A549 (cell line): ENCODE measurements around the gene CMTM1. TPM values are rescaled to one million over a fixed set of nuclear protein-coding genes. Genes with fewer than 3 reads are reported as not detected.

Experiments
- ATAC-seq, 2 experiments: fragments of 200-7000 bp in 1 of 2; fragments of >200 bp in 1 of 2; cut with Nextera tagmentation in 1 of 2; cut with Tn5 transposase in 1 of 2; 3 replicates each; pipeline versions ENCODE4 v1.8.0 to v1.9.1; 2018 to 2020; ENCODE audit warnings: mild to moderate bottlenecking in 1 of 2, moderate library complexity in 1 of 2
- CTCF ChIA-PET: fragments of 300-600 bp; sonication (Branson Sonifier 250); formaldehyde crosslinking; extraction: SDS; loops from one replicate; lab custom pipeline; 2021; ENCODE audit warnings: antibody characterized with exemption, inconsistent platforms; lab: Yijun Ruan, JAX
- POLR2A ChIA-PET: fragments of 350-600 bp; formaldehyde crosslinking; extraction: SDS; loops from one replicate; lab custom pipeline; 2021; ENCODE audit warnings: antibody characterized with exemption, inconsistent platforms; lab: Yijun Ruan, JAX
- DNase-seq, 2 experiments: peaks; one replicate each; pipeline versions ENCODE4 v3.0.0 to v3.0.0-alpha.2; 2011 to 2016; ENCODE audit warnings: low read depth in 1 of 2, low spot score in 1 of 2
- FAIRE-seq: peaks from 2 replicates; lab custom pipeline; 2011; peaks lifted over from hg19 to GRCh38; lab: Jason Lieb, UNC
- H3K27ac ChIP-seq, 2 experiments: fragments of >200 bp; sonication (Bioruptor Twin); formaldehyde crosslinking; 3 replicates each; pipeline ENCODE4 v1.5.1; 2016 to 2017
- H3K4me1 ChIP-seq: fragments of >200 bp; sonication (Bioruptor Twin); formaldehyde crosslinking; 3 replicates; pipeline ENCODE4 v1.6.1; 2016
- H3K4me2 ChIP-seq: fragments of >200 bp; sonication (Bioruptor Twin); formaldehyde crosslinking; 3 replicates; pipeline ENCODE4 v1.6.1; 2016
- H3K4me3 ChIP-seq: fragments of >200 bp; sonication (Bioruptor Twin); formaldehyde crosslinking; 3 replicates; pipeline ENCODE4 v1.5.1; 2016
- H3K9me3 ChIP-seq: fragments of >200 bp; sonication (Bioruptor Twin); formaldehyde crosslinking; 3 replicates; pipeline ENCODE4 v1.6.1; 2016
- ATOH8 ChIP-seq: fragments of 250-450 bp; sonication (Bioruptor Pico); IDR thresholded peaks from 2 replicates; pipeline ENCODE4 v1.5.0; 2020; ENCODE audit warnings: low read depth, mild to moderate bottlenecking, moderate library complexity
- BHLHE40 ChIP-seq: IDR thresholded peaks from 2 replicates; pipeline ENCODE4 v1.6.1; 2012; ENCODE audit warnings: low read depth, low read length, inconsistent platforms
- CBX8 ChIP-seq: fragments of 200-600 bp; sonication (generic); IDR thresholded peaks from 2 replicates; pipeline ENCODE4 v1.6.1; 2016
- CHD2 ChIP-seq: fragments of 150-350 bp; IDR thresholded peaks from 2 replicates; pipeline ENCODE4 v1.6.1; 2014; ENCODE audit warnings: low read length; ENCODE audit not compliant: partially characterized antibody
- CHD4 ChIP-seq: fragments of 200-600 bp; sonication (generic); IDR thresholded peaks from 2 replicates; pipeline ENCODE4 v1.6.1; 2016; ENCODE audit warnings: antibody characterized with exemption, mild to moderate bottlenecking, borderline replicate concordance
- EHMT2 ChIP-seq: fragments of 200-600 bp; sonication (generic); IDR thresholded peaks from 2 replicates; pipeline ENCODE4 v1.6.1; 2016; ENCODE audit warnings: antibody characterized with exemption, low read depth, mild to moderate bottlenecking, moderate library complexity
- EP300 ChIP-seq, 2 experiments: fragments of >200 bp; sonication (Bioruptor Twin); formaldehyde crosslinking; IDR thresholded peaks; 2 replicates in 1 of 2; 3 replicates in 1 of 2; pipeline ENCODE4 v1.6.1; 2016 to 2017
- FOSB ChIP-seq: fragments of 250-450 bp; sonication (Bioruptor Pico); IDR thresholded peaks from 2 replicates; pipeline ENCODE4 v1.5.0; 2020; ENCODE audit warnings: mild to moderate bottlenecking, moderate library complexity
- FOSL2 ChIP-seq, 2 experiments: fragments of 450-650 bp in 1 of 2; fragments of >200 bp in 1 of 2; sonication (Bioruptor Twin) in 1 of 2; formaldehyde crosslinking; IDR thresholded peaks; 2 replicates each; pipeline versions ENCODE4 v1.5.0 to v1.6.1; 2016 to 2020; ENCODE audit warnings: mild to moderate bottlenecking in 1 of 2, moderate library complexity in 1 of 2
- FOXS1 ChIP-seq: fragments of 250-450 bp; sonication (Bioruptor Pico); IDR thresholded peaks from 2 replicates; pipeline ENCODE4 v1.5.0; 2020; ENCODE audit warnings: mild to moderate bottlenecking, moderate library complexity
- GATA3 ChIP-seq: IDR thresholded peaks from 2 replicates; pipeline ENCODE4 v1.6.1; 2012; ENCODE audit warnings: borderline replicate concordance
- HDAC2 ChIP-seq: fragments of 200-600 bp; sonication (generic); IDR thresholded peaks from 2 replicates; pipeline ENCODE4 v1.6.1; 2016
- HES2 ChIP-seq: fragments of >200 bp; sonication (Bioruptor Twin); formaldehyde crosslinking; IDR thresholded peaks from 2 replicates; pipeline ENCODE4 v1.6.1; 2016
- HEYL ChIP-seq: fragments of 250-450 bp; sonication (Bioruptor Pico); IDR thresholded peaks from 2 replicates; pipeline ENCODE4 v1.8.0; 2021; ENCODE audit warnings: mild to moderate bottlenecking, moderate library complexity
- HOXB13 ChIP-seq: fragments of 250-450 bp; sonication (Bioruptor Pico); IDR thresholded peaks from 2 replicates; pipeline ENCODE4 v1.5.0; 2020; ENCODE audit warnings: low read depth, mild to moderate bottlenecking, moderate library complexity
- JUN ChIP-seq, 2 experiments: fragments of >200 bp; sonication (Bioruptor Twin); formaldehyde crosslinking; IDR thresholded peaks; 2 replicates in 1 of 2; 3 replicates in 1 of 2; pipeline ENCODE4 v1.6.1; 2016 to 2017
- JUNB ChIP-seq: fragments of >200 bp; sonication (Bioruptor Twin); formaldehyde crosslinking; IDR thresholded peaks from 2 replicates; pipeline ENCODE4 v1.6.1; 2016
- KDM1A ChIP-seq: fragments of 200-600 bp; sonication (generic); IDR thresholded peaks from 2 replicates; pipeline ENCODE4 v1.6.1; 2016; ENCODE audit warnings: low read depth, mild to moderate bottlenecking
- KDM5A ChIP-seq: fragments of 200-600 bp; sonication (generic); IDR thresholded peaks from 2 replicates; pipeline ENCODE4 v1.6.1; 2016; ENCODE audit warnings: antibody characterized with exemption, mild to moderate bottlenecking
- MAX ChIP-seq: IDR thresholded peaks from 2 replicates; pipeline ENCODE4 v1.6.1; 2012
- MAZ ChIP-seq: fragments of 150-350 bp; IDR thresholded peaks from 2 replicates; pipeline ENCODE4 v1.6.1; 2014; ENCODE audit warnings: antibody characterized with exemption, low read depth, low read length, borderline replicate concordance
- MYC ChIP-seq: IDR thresholded peaks from 2 replicates; pipeline ENCODE4 v1.6.1; 2012; ENCODE audit warnings: mild to moderate bottlenecking, inconsistent platforms, low read length, improper control_type of control experiment, borderline replicate concordance
- NPAS2 ChIP-seq: fragments of 250-450 bp; sonication (Bioruptor Pico); IDR thresholded peaks from 2 replicates; pipeline ENCODE4 v1.8.0; 2022; ENCODE audit warnings: mild to moderate bottlenecking, moderate library complexity, borderline replicate concordance
- PBX3 ChIP-seq: IDR thresholded peaks from 2 replicates; pipeline ENCODE4 v1.6.1; 2012
- PHF8 ChIP-seq: fragments of 200-600 bp; sonication (generic); IDR thresholded peaks from 2 replicates; pipeline ENCODE4 v1.6.1; 2016; ENCODE audit warnings: low read depth, mild to moderate bottlenecking, antibody characterized with exemption, moderate library complexity, borderline replicate concordance
- POLR2A ChIP-seq: IDR thresholded peaks from 2 replicates; pipeline ENCODE4 v1.6.1; 2012; ENCODE audit warnings: mild to moderate bottlenecking, low read length
- RAD21 ChIP-seq, 2 experiments: fragments of >200 bp in 1 of 2; sonication (Bioruptor Twin) in 1 of 2; formaldehyde crosslinking in 1 of 2; IDR thresholded peaks in 1 of 2; conservative IDR thresholded peaks in 1 of 2; 2 replicates in 1 of 2; 3 replicates in 1 of 2; pipeline ENCODE4 v1.6.1; 2012 to 2018; ENCODE audit warnings: inconsistent platforms in 1 of 2
- RFX5 ChIP-seq: fragments of 450-650 bp; IDR thresholded peaks from 2 replicates; pipeline ENCODE4 v1.7.1; 2014; ENCODE audit warnings: antibody characterized with exemption, mild to moderate bottlenecking, moderate library complexity
- RNF2 ChIP-seq: fragments of 200-600 bp; sonication (generic); IDR thresholded peaks from 2 replicates; pipeline ENCODE4 v1.6.1; 2016; ENCODE audit warnings: low read depth, mild to moderate bottlenecking, antibody characterized with exemption, moderate library complexity, borderline replicate concordance
- SMC3 ChIP-seq: fragments of >200 bp; sonication (Bioruptor Twin); formaldehyde crosslinking; IDR thresholded peaks from 3 replicates; pipeline ENCODE4 v1.6.1; 2018; ENCODE audit warnings: inconsistent platforms
- TFCP2L1 ChIP-seq: fragments of 250-450 bp; sonication (Bioruptor Pico); IDR thresholded peaks from 2 replicates; pipeline ENCODE4 v1.5.0; 2021; ENCODE audit warnings: mild to moderate bottlenecking
- USF2 ChIP-seq: fragments of 450-650 bp; IDR thresholded peaks from 2 replicates; pipeline ENCODE4 v1.6.1; 2014; ENCODE audit warnings: antibody characterized with exemption
- ZFP36 ChIP-seq: fragments of 450-650 bp; IDR thresholded peaks from 2 replicates; pipeline ENCODE4 v1.6.1; 2014; ENCODE audit warnings: borderline replicate concordance; ENCODE audit not compliant: partially characterized antibody
- WGBS: methylation state at CpG from one replicate; pipeline ENCODE4 v1.1.6; 2017; ENCODE audit errors: missing lambda C conversion rate; 5-methylcytosine and 5-hydroxymethylcytosine counted together
- polyA plus RNA-seq, 4 experiments: library from polyadenylated mRNA; depleted of rRNA in 3 of 4; stranded (reverse); fragments of >200 nt; fragmentation: RNase III in 1 of 4; extraction: RNeasy Plus Mini Kit Qiagen cat#74134 plus additional on column Dnase treatment in 1 of 4; gene quantifications; 2 replicates in 3 of 4; 3 replicates in 1 of 4; pipeline ENCODE4 v1.2.3, GENCODE V29; 2011 to 2017
- TF ChIP-seq, protein P1 (sequence below): fragments of 200-600 bp; sonication (generic); IDR thresholded peaks from 2 replicates; pipeline ENCODE4 v1.6.1; 2016; ENCODE audit warnings: antibody characterized with exemption, mild to moderate bottlenecking, moderate library complexity

The CMTM1 gene
- polyA plus RNA-seq, 2 of the 4 experiments (the other 2 are of a cell fraction) = 1.3 to 1.9 TPM

DNA sequence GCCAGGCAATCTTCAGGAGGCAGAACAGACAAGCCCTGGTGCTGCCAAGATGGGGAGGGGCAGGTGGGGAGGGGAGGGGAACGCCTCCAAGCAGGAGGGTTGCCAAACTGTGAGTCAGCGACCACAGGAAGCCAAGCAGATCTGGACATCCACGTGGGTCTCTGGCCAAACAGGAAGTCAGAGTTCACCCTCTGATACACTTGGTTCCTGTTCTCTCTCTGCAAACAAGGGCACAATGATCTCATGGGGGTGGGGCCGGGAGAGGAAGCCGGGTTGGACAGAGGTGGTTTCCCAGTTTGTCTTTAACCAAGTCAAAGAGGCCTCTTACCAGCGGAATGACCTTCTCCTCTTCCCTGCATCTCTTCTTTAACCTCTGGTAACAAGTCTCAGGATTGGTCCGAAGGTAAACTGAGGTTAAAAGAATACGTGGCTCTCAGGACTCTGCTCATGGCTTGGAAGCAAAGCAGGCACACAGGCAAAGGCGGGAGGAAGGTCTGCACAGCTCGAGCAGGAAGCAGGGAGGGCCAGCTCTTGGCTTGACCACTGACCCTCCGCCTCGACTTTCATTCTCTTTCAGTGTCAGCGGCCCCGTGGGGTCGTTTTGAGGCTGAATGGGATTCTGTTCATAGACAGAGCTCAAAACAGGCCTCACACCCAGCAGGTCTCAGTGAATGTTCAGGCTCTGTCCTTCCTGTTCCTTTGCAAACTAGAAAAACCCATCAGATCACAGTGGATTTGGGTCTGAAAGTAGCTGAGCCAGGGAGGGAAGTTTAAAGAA, 49.2 kb upstream of the CMTM1 start:
- H3K4me3 ChIP-seq = peak overlapping the region; percentile 22; the same call in 2 of the 3 replicates
- ChIA-PET POLR2A (no interaction called here), CTCF (interaction anchor here (1.1 to 1.2 kb wide), 3 partner anchors 37 to 111 kb away, joined by 3 to 5 read pairs (median 4); no protein-coding TSS in a partner anchor)
- WGBS = 5% methylated on average over 15 of the region's 15 CpGs
- DNase-seq (peak; percentile 98 to 99), FAIRE-seq (peak; percentile 63), ATAC-seq (peak; percentile 82 to 87)
- H3K4me2 ChIP-seq = peak overlapping the region; percentile 80
- peak overlapping the region; percentile 92 to 95 for H3K27ac ChIP-seq
- no peaks in the 10 kb centered on the region for H3K9me3 ChIP-seq
- peaks cover 55% of the 10 kb centered on the region for H3K4me1 ChIP-seq
- TF ChIP-seq USF2 (peak; percentile 54), MAX (peak; percentile 97), EP300 (IDR thresholded peaks at IDR 0.05) (peak; percentile 87 to 88; a peak in 4 of 5 replicates), FOSB (CRISPR knock-in tag) (peak; percentile 47; the same call in 1 of the 2 replicates), POLR2A (no peak), RNF2 (no peak), MAZ (no peak), EHMT2 (no peak), HDAC2 (no peak), KDM5A (no peak), HOXB13 (peak; percentile 21; the same call in 1 of the 2 replicates), SMC3 (peak; percentile 40; the same call in 2 of the 3 replicates), HES2 (no peak), ATOH8 (peak; percentile 62; the same call in 1 of the 2 replicates), JUNB (peak; percentile 86), MYC (peak; percentile 90), HEYL (CRISPR knock-in tag) (peak; percentile 69; the same call in 1 of the 2 replicates), FOSL2 (IDR thresholded peaks at IDR 0.05) (peak; percentile 89), FOSL2 (CRISPR knock-in tag; IDR thresholded peaks at IDR 0.05) (peak; percentile 91), PBX3 (0 out of 2 replicates have a peak, but pooled peaks have one; percentile 49), RAD21 (conservative IDR thresholded peaks at IDR 0.05 in 1 of 2, IDR thresholded peaks at IDR 0.05 in 1 of 2) (peak in 1 of 2 experiments; percentile 33; a peak in 2 of 5 replicates), JUN (IDR thresholded peaks at IDR 0.05) (peak; percentile 75 to 82; a peak in 3 of 5 replicates), ZFP36 (no peak), PHF8 (no peak), GATA3 (peak; percentile 89), CHD2 (no peak), FOXS1 (CRISPR knock-in tag) (peak; percentile 47; the same call in 1 of the 2 replicates), RFX5 (no peak), BHLHE40 (peak; percentile 18; the same call in 1 of the 2 replicates), NPAS2 (CRISPR knock-in tag) (no peak), TFCP2L1 (0 out of 2 replicates have a peak, but pooled peaks have one; percentile 35), CHD4 (no peak), CBX8 (no peak), KDM1A (no peak)
- TF ChIP-seq, protein P1, sequence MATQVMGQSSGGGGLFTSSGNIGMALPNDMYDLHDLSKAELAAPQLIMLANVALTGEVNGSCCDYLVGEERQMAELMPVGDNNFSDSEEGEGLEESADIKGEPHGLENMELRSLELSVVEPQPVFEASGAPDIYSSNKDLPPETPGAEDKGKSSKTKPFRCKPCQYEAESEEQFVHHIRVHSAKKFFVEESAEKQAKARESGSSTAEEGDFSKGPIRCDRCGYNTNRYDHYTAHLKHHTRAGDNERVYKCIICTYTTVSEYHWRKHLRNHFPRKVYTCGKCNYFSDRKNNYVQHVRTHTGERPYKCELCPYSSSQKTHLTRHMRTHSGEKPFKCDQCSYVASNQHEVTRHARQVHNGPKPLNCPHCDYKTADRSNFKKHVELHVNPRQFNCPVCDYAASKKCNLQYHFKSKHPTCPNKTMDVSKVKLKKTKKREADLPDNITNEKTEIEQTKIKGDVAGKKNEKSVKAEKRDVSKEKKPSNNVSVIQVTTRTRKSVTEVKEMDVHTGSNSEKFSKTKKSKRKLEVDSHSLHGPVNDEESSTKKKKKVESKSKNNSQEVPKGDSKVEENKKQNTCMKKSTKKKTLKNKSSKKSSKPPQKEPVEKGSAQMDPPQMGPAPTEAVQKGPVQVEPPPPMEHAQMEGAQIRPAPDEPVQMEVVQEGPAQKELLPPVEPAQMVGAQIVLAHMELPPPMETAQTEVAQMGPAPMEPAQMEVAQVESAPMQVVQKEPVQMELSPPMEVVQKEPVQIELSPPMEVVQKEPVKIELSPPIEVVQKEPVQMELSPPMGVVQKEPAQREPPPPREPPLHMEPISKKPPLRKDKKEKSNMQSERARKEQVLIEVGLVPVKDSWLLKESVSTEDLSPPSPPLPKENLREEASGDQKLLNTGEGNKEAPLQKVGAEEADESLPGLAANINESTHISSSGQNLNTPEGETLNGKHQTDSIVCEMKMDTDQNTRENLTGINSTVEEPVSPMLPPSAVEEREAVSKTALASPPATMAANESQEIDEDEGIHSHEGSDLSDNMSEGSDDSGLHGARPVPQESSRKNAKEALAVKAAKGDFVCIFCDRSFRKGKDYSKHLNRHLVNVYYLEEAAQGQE = no peak
